HepG2 (cell line): ENCODE data around the gene PPM1G. TPM values are rescaled to one million over a fixed set of nuclear protein-coding genes. Genes with fewer than 3 reads are reported as not detected.

Experiments used
- FOXA1 ChIP-seq, 2 experiments: fragments of 450-650 bp in 1 of 2; sonication (generic) in 1 of 2; formaldehyde crosslinking in 1 of 2; IDR thresholded peaks; 2 replicates each; pipeline versions ENCODE4 v1.4.0 to v1.6.1; 2016 to 2020; ENCODE audit warnings: missing genetic modification reagents in 1 of 2
- HES4 ChIP-seq: sonication (generic); formaldehyde crosslinking; IDR thresholded peaks from 2 replicates; pipeline ENCODE4 v1.9.0; 2021; ENCODE audit warnings: mild to moderate bottlenecking, missing genetic modification reagents, borderline replicate concordance
- HIVEP1 ChIP-seq: sonication (generic); formaldehyde crosslinking; IDR thresholded peaks from 2 replicates; pipeline ENCODE4 v1.4.0; 2020; ENCODE audit warnings: mild to moderate bottlenecking, missing genetic modification reagents
- HNRNPH1 ChIP-seq: fragments of 200-400 bp; formaldehyde crosslinking; optimal IDR thresholded peaks from 2 replicates; pipeline ENCODE3; 2017; ENCODE audit warnings: mild to moderate bottlenecking, low read depth, low read length
- HNRNPL ChIP-seq: fragments of 200-400 bp; formaldehyde crosslinking; IDR thresholded peaks from 2 replicates; pipeline ENCODE4 v1.6.1; 2017; ENCODE audit warnings: mild to moderate bottlenecking, low read depth, low read length
- SMC3 ChIP-seq: IDR thresholded peaks from 2 replicates; pipeline ENCODE4 v1.6.1; 2011; ENCODE audit warnings: low read length, improper control_type of control experiment
- YEATS2 ChIP-seq: sonication (generic); formaldehyde crosslinking; IDR thresholded peaks from 2 replicates; pipeline ENCODE4 v1.4.0; 2020; ENCODE audit warnings: missing genetic modification reagents, borderline replicate concordance
- ZEB1 ChIP-seq: IDR thresholded peaks from 2 replicates; pipeline ENCODE4 v1.6.1; 2012; ENCODE audit warnings: mild to moderate bottlenecking, low read depth, inconsistent platforms; ENCODE audit not compliant: insufficient replicate concordance
- ZNF562 ChIP-seq: sonication (generic); formaldehyde crosslinking; IDR thresholded peaks from 2 replicates; pipeline ENCODE4 v1.8.0; 2022; ENCODE audit warnings: missing genetic modification reagents, borderline replicate concordance
- polyA plus RNA-seq, 8 experiments: library from polyadenylated mRNA; depleted of rRNA in 3 of 8; stranded (reverse) in 7 of 8; unstranded in 1 of 8; fragments of >200 nt; fragmentation: Illumina TruSeq in 4 of 8; extraction: Trizol in 4 of 8; gene quantifications; 2 replicates each; pipeline versions ENCODE4 v1.2.1 to v1.2.3, GENCODE V29; 2011 to 2016; ENCODE audit warnings: low read depth in 4 of 8, missing spikeins in 1 of 8, mixed read lengths in 1 of 8; ENCODE audit not compliant: insufficient read depth in 1 of 8
- total RNA-seq, 5 experiments: library from RNA; depleted of rRNA; stranded (reverse); fragments of >200 nt; fragmentation: Illumina TruSeq; extraction: Trizol; gene quantifications; 2 replicates each; pipeline ENCODE4 v1.2.3, GENCODE V29; 2016; ENCODE audit warnings: low read depth in 1 of 5
- TF ChIP-seq, protein P1 (sequence below): sonication (generic); formaldehyde crosslinking; IDR thresholded peaks from 2 replicates; pipeline ENCODE4 v1.5.0; 2020; ENCODE audit warnings: mild to moderate bottlenecking, missing genetic modification reagents, borderline replicate concordance
- TF ChIP-seq, protein P2 (sequence below): sonication (generic); formaldehyde crosslinking; IDR thresholded peaks from 2 replicates; pipeline ENCODE4 v1.5.0; 2020; ENCODE audit warnings: mild to moderate bottlenecking, missing genetic modification reagents, moderate library complexity
- TF ChIP-seq, protein P3 (sequence below): IDR thresholded peaks from 2 replicates; pipeline ENCODE4 v1.6.1; 2016; ENCODE audit warnings: missing genetic modification reagents, missing compliant biosample characterization
- TF ChIP-seq, protein P4 (sequence below): sonication (generic); formaldehyde crosslinking; IDR thresholded peaks from 2 replicates; pipeline ENCODE4 v1.4.0; 2020; ENCODE audit warnings: missing genetic modification reagents, borderline replicate concordance

PPM1G gene
- total and polyA plus RNA-seq, 2 of the 13 experiments (the other 11 are each of a cell fraction or from before 2014, with no cell fraction given): 58.2 to 213 TPM

DNA sequence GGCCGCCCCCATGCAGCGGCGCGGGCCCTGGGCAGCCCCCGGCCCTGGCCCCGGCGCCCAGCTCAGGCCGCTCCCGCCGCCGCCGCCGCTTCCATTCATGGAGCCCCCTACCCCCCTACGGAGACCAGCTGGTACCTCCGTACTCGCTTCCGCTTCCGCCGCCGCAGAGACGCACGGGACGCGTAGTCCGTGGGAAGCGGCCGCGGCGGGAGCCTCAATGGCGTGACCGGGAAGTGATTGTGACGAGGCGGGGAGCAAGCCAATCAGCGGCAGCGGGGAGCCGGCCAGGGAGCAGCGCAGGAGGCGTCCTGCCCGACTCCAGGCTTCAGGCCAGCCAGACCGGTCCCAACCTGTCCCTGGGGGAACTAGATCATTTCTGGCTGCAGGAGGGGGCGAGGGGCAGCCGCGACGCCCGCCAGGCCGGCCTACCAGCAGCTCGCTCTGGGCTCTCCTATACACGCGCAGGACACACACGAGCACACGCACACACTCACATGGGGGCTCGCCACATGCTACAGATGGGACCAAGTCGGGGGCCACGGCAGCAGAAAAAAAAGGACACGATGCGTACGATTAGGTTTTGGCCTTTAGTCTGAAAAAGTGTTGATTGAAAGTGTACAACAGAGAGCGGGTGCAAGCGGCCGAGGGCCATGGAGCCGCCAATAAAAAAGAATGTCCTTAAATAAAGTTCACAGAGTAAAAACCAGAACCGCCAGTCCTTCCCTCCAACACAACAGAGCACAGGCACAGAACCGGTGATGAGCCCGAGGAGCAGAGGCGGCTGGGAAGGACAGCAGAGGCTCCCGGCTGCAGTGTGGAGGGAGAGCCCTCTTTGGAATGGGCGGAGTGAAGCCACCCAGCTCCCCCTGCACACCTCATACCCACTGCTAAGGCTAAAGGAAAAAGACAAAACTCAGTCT, 28.5 kb downstream of the PPM1G start, which contains the start of gene ZNF513 (continued):
- TF ChIP-seq, protein P1, sequence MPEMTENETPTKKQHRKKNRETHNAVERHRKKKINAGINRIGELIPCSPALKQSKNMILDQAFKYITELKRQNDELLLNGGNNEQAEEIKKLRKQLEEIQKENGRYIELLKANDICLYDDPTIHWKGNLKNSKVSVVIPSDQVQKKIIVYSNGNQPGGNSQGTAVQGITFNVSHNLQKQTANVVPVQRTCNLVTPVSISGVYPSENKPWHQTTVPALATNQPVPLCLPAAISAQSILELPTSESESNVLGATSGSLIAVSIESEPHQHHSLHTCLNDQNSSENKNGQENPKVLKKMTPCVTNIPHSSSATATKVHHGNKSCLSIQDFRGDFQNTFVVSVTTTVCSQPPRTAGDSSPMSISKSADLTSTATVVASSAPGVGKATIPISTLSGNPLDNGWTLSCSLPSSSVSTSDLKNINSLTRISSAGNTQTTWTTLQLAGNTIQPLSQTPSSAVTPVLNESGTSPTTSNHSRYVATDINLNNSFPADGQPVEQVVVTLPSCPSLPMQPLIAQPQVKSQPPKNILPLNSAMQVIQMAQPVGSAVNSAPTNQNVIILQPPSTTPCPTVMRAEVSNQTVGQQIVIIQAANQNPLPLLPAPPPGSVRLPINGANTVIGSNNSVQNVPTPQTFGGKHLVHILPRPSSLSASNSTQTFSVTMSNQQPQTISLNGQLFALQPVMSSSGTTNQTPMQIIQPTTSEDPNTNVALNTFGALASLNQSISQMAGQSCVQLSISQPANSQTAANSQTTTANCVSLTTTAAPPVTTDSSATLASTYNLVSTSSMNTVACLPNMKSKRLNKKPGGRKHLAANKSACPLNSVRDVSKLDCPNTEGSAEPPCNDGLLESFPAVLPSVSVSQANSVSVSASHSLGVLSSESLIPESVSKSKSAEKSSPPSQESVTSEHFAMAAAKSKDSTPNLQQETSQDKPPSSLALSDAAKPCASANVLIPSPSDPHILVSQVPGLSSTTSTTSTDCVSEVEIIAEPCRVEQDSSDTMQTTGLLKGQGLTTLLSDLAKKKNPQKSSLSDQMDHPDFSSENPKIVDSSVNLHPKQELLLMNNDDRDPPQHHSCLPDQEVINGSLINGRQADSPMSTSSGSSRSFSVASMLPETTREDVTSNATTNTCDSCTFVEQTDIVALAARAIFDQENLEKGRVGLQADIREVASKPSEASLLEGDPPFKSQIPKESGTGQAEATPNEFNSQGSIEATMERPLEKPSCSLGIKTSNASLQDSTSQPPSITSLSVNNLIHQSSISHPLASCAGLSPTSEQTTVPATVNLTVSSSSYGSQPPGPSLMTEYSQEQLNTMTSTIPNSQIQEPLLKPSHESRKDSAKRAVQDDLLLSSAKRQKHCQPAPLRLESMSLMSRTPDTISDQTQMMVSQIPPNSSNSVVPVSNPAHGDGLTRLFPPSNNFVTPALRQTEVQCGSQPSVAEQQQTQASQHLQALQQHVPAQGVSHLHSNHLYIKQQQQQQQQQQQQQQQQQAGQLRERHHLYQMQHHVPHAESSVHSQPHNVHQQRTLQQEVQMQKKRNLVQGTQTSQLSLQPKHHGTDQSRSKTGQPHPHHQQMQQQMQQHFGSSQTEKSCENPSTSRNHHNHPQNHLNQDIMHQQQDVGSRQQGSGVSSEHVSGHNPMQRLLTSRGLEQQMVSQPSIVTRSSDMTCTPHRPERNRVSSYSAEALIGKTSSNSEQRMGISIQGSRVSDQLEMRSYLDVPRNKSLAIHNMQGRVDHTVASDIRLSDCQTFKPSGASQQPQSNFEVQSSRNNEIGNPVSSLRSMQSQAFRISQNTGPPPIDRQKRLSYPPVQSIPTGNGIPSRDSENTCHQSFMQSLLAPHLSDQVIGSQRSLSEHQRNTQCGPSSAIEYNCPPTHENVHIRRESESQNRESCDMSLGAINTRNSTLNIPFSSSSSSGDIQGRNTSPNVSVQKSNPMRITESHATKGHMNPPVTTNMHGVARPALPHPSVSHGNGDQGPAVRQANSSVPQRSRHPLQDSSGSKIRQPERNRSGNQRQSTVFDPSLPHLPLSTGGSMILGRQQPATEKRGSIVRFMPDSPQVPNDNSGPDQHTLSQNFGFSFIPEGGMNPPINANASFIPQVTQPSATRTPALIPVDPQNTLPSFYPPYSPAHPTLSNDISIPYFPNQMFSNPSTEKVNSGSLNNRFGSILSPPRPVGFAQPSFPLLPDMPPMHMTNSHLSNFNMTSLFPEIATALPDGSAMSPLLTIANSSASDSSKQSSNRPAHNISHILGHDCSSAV: no peak
- 0 out of 2 replicates have a peak, but pooled peaks have one; percentile 19 for TF ChIP-seq HIVEP1 (CRISPR knock-in tag)
- TF ChIP-seq FOXA1 (IDR thresholded peaks at IDR 0.05): no peak
- TF ChIP-seq FOXA1 (CRISPR knock-in tag; IDR thresholded peaks at IDR 0.05): no peak
- TF ChIP-seq ZNF562 (CRISPR knock-in tag): no peak
- no peak for TF ChIP-seq SMC3
- TF ChIP-seq YEATS2 (CRISPR knock-in tag): no peak
- TF ChIP-seq, protein P2, sequence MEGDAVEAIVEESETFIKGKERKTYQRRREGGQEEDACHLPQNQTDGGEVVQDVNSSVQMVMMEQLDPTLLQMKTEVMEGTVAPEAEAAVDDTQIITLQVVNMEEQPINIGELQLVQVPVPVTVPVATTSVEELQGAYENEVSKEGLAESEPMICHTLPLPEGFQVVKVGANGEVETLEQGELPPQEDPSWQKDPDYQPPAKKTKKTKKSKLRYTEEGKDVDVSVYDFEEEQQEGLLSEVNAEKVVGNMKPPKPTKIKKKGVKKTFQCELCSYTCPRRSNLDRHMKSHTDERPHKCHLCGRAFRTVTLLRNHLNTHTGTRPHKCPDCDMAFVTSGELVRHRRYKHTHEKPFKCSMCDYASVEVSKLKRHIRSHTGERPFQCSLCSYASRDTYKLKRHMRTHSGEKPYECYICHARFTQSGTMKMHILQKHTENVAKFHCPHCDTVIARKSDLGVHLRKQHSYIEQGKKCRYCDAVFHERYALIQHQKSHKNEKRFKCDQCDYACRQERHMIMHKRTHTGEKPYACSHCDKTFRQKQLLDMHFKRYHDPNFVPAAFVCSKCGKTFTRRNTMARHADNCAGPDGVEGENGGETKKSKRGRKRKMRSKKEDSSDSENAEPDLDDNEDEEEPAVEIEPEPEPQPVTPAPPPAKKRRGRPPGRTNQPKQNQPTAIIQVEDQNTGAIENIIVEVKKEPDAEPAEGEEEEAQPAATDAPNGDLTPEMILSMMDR (CRISPR knock-in tag): peak; percentile 10; the same call in 1 of the 2 replicates
- no peak for TF ChIP-seq ZEB1
- TF ChIP-seq, protein P3, sequence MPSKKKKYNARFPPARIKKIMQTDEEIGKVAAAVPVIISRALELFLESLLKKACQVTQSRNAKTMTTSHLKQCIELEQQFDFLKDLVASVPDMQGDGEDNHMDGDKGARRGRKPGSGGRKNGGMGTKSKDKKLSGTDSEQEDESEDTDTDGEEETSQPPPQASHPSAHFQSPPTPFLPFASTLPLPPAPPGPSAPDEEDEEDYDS: no peak
- TF ChIP-seq HNRNPL: no peak
- no peak for TF ChIP-seq HES4 (CRISPR knock-in tag)
- TF ChIP-seq HNRNPH1: no peak
- TF ChIP-seq, protein P4, sequence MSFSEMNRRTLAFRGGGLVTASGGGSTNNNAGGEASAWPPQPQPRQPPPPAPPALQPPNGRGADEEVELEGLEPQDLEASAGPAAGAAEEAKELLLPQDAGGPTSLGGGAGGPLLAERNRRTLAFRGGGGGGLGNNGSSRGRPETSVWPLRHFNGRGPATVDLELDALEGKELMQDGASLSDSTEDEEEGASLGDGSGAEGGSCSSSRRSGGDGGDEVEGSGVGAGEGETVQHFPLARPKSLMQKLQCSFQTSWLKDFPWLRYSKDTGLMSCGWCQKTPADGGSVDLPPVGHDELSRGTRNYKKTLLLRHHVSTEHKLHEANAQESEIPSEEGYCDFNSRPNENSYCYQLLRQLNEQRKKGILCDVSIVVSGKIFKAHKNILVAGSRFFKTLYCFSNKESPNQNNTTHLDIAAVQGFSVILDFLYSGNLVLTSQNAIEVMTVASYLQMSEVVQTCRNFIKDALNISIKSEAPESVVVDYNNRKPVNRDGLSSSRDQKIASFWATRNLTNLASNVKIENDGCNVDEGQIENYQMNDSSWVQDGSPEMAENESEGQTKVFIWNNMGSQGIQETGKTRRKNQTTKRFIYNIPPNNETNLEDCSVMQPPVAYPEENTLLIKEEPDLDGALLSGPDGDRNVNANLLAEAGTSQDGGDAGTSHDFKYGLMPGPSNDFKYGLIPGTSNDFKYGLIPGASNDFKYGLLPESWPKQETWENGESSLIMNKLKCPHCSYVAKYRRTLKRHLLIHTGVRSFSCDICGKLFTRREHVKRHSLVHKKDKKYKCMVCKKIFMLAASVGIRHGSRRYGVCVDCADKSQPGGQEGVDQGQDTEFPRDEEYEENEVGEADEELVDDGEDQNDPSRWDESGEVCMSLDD (CRISPR knock-in tag): no peak
